ENCODE results near the gene ASTN2. TPM values are rescaled to one million over a fixed set of nuclear protein-coding genes. Genes with fewer than 3 reads are reported as not detected.

Gene ASTN2
- total RNA-seq, 4 donors from 2014 or later, result 3.0 to 7.0 (median 5.2) TPM

- H3K27me3 ChIP-seq, result no peaks in the 10 kb centered on the region
- intact Hi-C loops (cut with DNase I; ENCODE audit: low total_unique reads) (no loop called here), in situ Hi-C loops (cut with MboI; ENCODE audit: low pct_ligation_motif_present in 1 of 4, low pct_unique_long_range_greater_than_20kb in 1 of 4, low sequenced_read_pairs in 3 of 4) (no loop called here)
- no peak overlapping the region for H3K4me3 ChIP-seq
- no peak for TF ChIP-seq POLR2AphosphoS5 (IDR thresholded peaks at IDR 0.05)
- TF ChIP-seq EP300 (IDR thresholded peaks at IDR 0.05; ENCODE audit: low read depth), result no peak
- TF ChIP-seq POLR2A (IDR thresholded peaks at IDR 0.05), result no peak
- no peak for TF ChIP-seq CTCF (IDR thresholded peaks at IDR 0.05)
- peaks cover 0 to 21% (median 10%) of the 10 kb centered on the region in 4 donors for H3K4me1 ChIP-seq
- no peak overlapping the region for H3K27ac ChIP-seq
- H3K9me3 ChIP-seq, result no peaks in the 10 kb centered on the region
- no peak for DNase-seq
- 97% methylated on average over 14 of the region's 16 CpGs; no CpG with 5 or more reads in 1 of the 2 donors for WGBS, 2 donors (ENCODE audit: low coverage in 1 of 2)
- peaks cover 0 to 18% (median 7%) of the 10 kb centered on the region in 4 donors for H3K36me3 ChIP-seq
Observed at GRCh38 chr9:116697887-116698286, 717.0 kb downstream of the ASTN2 start.

GRCh38 chr9:116697362-116697761 is 717.5 kb downstream of the ASTN2 start:
- H3K27me3 ChIP-seq, result no peaks in the 10 kb centered on the region
- DNase-seq, result no peak
- H3K9me3 ChIP-seq, result no peaks in the 10 kb centered on the region
- peaks cover 3 to 26% (median 13%) of the 10 kb centered on the region in 4 donors for H3K4me1 ChIP-seq
- intact Hi-C loops (cut with DNase I; ENCODE audit: low total_unique reads), result no loop called here
- no peak overlapping the region for H3K27ac ChIP-seq
- no peak overlapping the region for H3K4me3 ChIP-seq
- in situ Hi-C loops (cut with MboI; ENCODE audit: low pct_ligation_motif_present in 1 of 4, low pct_unique_long_range_greater_than_20kb in 1 of 4, low sequenced_read_pairs in 3 of 4), result no loop called here
- TF ChIP-seq CTCF (IDR thresholded peaks at IDR 0.05), result no peak
- no peak for TF ChIP-seq EP300 (IDR thresholded peaks at IDR 0.05; ENCODE audit: low read depth)
- TF ChIP-seq POLR2A (IDR thresholded peaks at IDR 0.05), result no peak
- no peak for TF ChIP-seq POLR2AphosphoS5 (IDR thresholded peaks at IDR 0.05)
- 60 to 64% methylated on average over 1 of the region's 1 CpG for WGBS, 2 donors (ENCODE audit: low coverage in 1 of 2)
- peaks cover 0 to 18% (median 7%) of the 10 kb centered on the region in 4 donors for H3K36me3 ChIP-seq

GRCh38 chr9:116695438-116695837 is 719.4 kb downstream of the ASTN2 start:
- no peaks in the 10 kb centered on the region for H3K9me3 ChIP-seq
- WGBS, 2 donors (ENCODE audit: low coverage in 1 of 2), result 45 to 48% methylated on average over 3 of the region's 3 CpGs
- peaks cover 0 to 18% (median 7%) of the 10 kb centered on the region in 4 donors for H3K36me3 ChIP-seq
- no peak overlapping the region for H3K27ac ChIP-seq
- TF ChIP-seq EP300 (IDR thresholded peaks at IDR 0.05; ENCODE audit: low read depth), result no peak
- no peak for TF ChIP-seq CTCF (IDR thresholded peaks at IDR 0.05)
- no peak for TF ChIP-seq POLR2AphosphoS5 (IDR thresholded peaks at IDR 0.05)
- TF ChIP-seq POLR2A (IDR thresholded peaks at IDR 0.05), result no peak
- no peaks in the 10 kb centered on the region for H3K27me3 ChIP-seq
- H3K4me3 ChIP-seq, result no peak overlapping the region
- in situ Hi-C loops (cut with MboI; ENCODE audit: low pct_ligation_motif_present in 1 of 4, low pct_unique_long_range_greater_than_20kb in 1 of 4, low sequenced_read_pairs in 3 of 4) (no loop called here), intact Hi-C loops (cut with DNase I; ENCODE audit: low total_unique reads) (no loop called here)
- no peak for DNase-seq
- peaks cover 3 to 33% (median 18%) of the 10 kb centered on the region in 4 donors for H3K4me1 ChIP-seq

GRCh38 chr9:116694785-116695291 is 720.0 kb downstream of the ASTN2 start:
- Histone ChIP-seq H3K9me3 (no peaks in the 10 kb centered on the region), H3K27me3 (no peaks in the 10 kb centered on the region), H3K4me3 (no peak overlapping the region), H3K4me1 (peaks cover 3 to 39% (median 21%) of the 10 kb centered on the region in 4 donors), H3K36me3 (peaks cover 0 to 18% (median 7%) of the 10 kb centered on the region in 4 donors), H3K27ac (no peak overlapping the region)
- no peak for TF ChIP-seq POLR2AphosphoS5 (IDR thresholded peaks at IDR 0.05)
- TF ChIP-seq CTCF (IDR thresholded peaks at IDR 0.05), result no peak
- TF ChIP-seq POLR2A (IDR thresholded peaks at IDR 0.05), result no peak
- TF ChIP-seq EP300 (IDR thresholded peaks at IDR 0.05; ENCODE audit: low read depth), result no peak
- WGBS, 2 donors (ENCODE audit: low coverage in 1 of 2), result 82 to 84% methylated on average over 4 of the region's 4 CpGs
- no peak for DNase-seq
- intact Hi-C loops (cut with DNase I; ENCODE audit: low total_unique reads), result no loop called here
- in situ Hi-C loops (cut with MboI; ENCODE audit: low pct_ligation_motif_present in 1 of 4, low pct_unique_long_range_greater_than_20kb in 1 of 4, low sequenced_read_pairs in 3 of 4), result no loop called here

Data from transverse colon (tissue), 4 donors.